Cardiac atrium fibroblast (primary cell): ENCODE results near the gene RPL10A. TPM values are rescaled to one million over a fixed set of nuclear protein-coding genes. Genes with fewer than 3 reads are reported as not detected.

Experiments
- total RNA-seq: library from RNA; depleted of rRNA; stranded (reverse); fragments of >200 nt; gene quantifications from 2 replicates; pipeline ENCODE4 v1.2.3, GENCODE V29; 2015

The RPL10A gene
- total RNA-seq, result 1,496 and 1,677 TPM in 2 replicates

DNA sequence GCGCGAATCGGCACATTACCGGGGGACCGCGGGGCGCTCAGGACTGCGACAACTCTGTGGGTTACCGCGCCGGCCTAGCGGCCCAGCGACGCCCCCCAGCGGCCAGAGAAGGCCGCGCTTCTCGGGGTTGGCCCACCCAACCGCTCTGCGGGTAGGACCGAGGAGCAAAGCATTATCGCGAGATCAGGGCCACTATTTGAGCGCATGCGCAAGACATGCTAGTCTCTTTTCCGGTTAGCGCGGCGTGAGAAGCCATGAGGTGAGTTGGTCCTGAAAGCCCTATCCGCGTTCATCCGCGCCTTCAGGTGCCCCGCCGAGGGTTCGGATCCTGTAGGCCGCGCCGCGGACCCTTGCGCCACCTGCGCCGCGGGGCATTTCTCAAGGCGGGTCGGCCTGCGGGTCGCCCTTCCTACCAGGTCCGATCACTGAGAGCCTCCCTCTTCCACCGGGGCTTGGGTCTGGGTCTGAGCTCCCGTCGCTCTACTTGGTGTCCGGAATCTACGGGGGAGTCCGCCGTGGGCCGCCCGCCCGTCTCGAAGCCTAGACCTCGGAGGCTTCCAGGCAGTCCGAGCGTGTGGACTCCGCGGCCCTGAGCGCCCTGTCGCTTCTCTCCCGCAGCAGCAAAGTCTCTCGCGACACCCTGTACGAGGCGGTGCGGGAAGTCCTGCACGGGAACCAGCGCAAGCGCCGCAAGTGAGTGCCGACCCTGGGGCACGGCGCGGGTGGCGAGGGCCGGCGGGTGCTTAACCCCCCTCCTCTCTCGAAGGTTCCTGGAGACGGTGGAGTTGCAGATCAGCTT, at the start of gene RPL10A:
RPL10A (plus strand) TSS at position 221 of the 799 bp plus-strand sequence; CDS start at position 255, 34 bp downstream.

DNA sequence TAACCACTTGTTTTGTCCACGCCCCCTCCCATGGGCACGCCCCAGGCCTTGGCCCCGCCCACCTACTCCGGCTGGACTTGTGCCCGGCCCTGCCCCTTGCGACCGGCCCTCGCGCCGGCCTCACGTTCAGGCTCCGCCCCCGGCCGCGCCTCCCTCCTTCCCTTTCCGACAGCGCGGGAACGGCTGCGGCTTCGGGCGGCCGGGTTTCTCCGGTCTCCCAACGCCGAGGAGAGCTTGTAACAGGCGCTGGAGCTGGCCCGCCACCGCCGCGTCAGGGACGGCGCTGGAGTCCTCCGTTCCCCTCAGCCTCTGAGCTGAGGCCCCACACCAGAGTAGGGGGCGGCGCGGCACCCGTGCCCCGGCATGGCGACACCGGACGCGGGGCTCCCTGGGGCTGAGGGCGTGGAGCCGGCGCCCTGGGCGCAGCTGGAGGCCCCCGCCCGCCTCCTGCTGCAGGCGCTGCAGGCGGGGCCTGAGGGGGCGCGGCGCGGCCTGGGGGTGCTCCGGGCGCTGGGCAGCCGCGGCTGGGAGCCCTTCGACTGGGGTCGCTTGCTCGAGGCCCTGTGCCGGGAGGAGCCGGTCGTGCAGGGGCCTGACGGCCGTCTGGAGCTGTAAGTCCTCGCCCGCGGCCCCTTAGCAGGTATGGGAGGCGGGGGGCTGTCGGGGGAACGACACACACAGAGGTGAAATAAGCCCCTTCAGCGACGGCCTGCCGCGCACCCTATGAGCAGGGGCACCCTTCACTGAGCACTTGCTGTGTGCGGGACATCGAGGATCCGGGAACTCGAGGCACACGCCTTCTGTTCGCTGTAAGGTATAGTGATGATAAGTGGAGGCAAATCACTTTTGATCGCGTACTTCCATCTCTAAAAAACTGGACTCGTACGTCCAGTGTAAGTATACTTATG, 15.8 kb upstream of the RPL10A start, which contains the start of gene FANCE:
FANCE (plus strand) TSS at position 156 of the 908 bp plus-strand sequence; CDS start at position 364, 208 bp downstream.

DNA sequence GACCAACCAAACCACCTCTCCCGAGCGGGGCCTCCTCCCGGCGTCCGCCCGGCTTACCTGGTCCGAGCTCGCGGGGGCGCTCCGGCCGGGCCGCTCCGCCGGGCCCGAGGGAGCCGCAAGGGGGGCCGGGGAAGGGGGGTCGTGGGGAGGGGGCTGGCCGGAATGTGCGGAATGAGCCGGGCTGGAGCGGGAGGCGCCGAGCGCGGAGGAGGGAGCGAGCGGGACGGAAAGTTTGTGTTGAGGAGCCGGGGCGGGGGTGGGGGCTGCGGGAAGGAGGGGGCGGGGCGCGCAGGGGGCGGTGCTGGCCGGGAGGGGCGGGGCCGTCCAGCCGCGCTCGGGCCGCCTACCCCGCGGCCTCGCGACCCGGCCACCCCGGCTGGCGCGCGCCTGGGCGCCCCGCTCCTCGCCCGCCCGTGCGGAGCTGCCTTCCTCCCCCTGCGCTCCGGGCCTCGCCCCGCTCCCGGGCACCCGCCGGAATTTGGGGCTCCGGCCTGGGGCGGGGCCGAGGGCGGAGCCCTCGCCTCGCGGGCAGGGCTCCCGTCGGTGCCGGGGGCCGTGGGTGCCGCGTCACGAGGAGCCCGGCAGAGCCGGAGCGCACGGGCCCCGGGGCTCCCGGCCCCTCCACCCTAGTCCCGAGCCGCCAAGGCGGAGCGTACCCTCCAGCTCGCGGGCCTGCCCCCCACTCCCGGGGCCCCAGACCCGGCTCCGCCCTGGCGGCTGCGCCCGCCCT, 28.8 kb downstream of the RPL10A start, which contains the start of gene TEAD3:
TEAD3 (minus strand) TSS at position 239 of the 730 bp plus-strand sequence.

GRCh38 chr6:35512740-35513139, 44.5 kb downstream of the RPL10A start, which contains the start of gene TULP1:
TSS of gene TULP1 (minus strand) at chr6:35512896. CDS start at chr6:35512858, 38 bp downstream.

Other genes starting within 250 kb of the RPL10A start
- 12.3 and 16.1 TPM in 2 replicates for gene ZNF76, start 208.7 kb upstream of the RPL10A start, total RNA-seq
- 1.1 TPM in 1 of 2 replicates, not detected in the other for gene DEF6, start 170.6 kb upstream of the RPL10A start, total RNA-seq
- 11.6 and 13.1 TPM in 2 replicates for gene PPARD, start 125.8 kb upstream of the RPL10A start, total RNA-seq
- 2.6 and 4.3 TPM in 2 replicates for gene FANCE, start 16.1 kb upstream of the RPL10A start, total RNA-seq
- gene TEAD3, start 28.7 kb downstream of the RPL10A start, total RNA-seq, result 12.5 and 13.0 TPM in 2 replicates
- not detected in 2 replicates for gene TULP1, start 44.5 kb downstream of the RPL10A start, total RNA-seq
- gene FKBP5, start 220.5 kb downstream of the RPL10A start, total RNA-seq, result 121 and 150 TPM in 2 replicates